GM19468 (cell line): ENCODE measurements around the gene ANO9.

Experiments
- ATAC-seq: cut with Tn5 transposase; IDR thresholded peaks from one replicate; pipeline ENCODE4 v1.9.1; 2021; ENCODE audit warnings: mild to moderate bottlenecking, moderate library complexity, moderate number of reproducible peaks; ENCODE audit not compliant: unreplicated experiment; ENCODE audit errors: extremely low read depth

Gene ANO9

GRCh38 chr11:441418-442274 is at the start of gene ANO9:
Gene ANO9 (minus strand): TSS chr11:442011. CDS start chr11:441926, 85 bp downstream.
- ATAC-seq: no peak

GRCh38 chr11:491358-491757 is 49.5 kb upstream of the ANO9 start:
- ATAC-seq: no peak

GRCh38 chr11:490930-491260 is 49.1 kb upstream of the ANO9 start:
- no peak for ATAC-seq

- ATAC-seq: no peak
Observed at GRCh38 chr11:490186-490929, 48.5 kb upstream of the ANO9 start.

GRCh38 chr11:489610-490185 is 47.9 kb upstream of the ANO9 start:
- ATAC-seq: no peak

GRCh38 chr11:488992-489391 is 47.2 kb upstream of the ANO9 start:
- ATAC-seq: no peak

GRCh38 chr11:488579-488978 is 46.8 kb upstream of the ANO9 start:
- ATAC-seq: no peak

GRCh38 chr11:488062-488461 is 46.3 kb upstream of the ANO9 start:
- ATAC-seq: no peak

GRCh38 chr11:487571-488021 is 45.8 kb upstream of the ANO9 start:
- ATAC-seq: no peak

- ATAC-seq: no peak
Observed at GRCh38 chr11:486189-486588, 44.4 kb upstream of the ANO9 start.

- no peak for ATAC-seq
Observed at GRCh38 chr11:484616-485015, 42.8 kb upstream of the ANO9 start.

- ATAC-seq: no peak
Observed at GRCh38 chr11:479311-479710, 37.5 kb upstream of the ANO9 start.

- ATAC-seq: no peak
Observed at GRCh38 chr11:477052-477715, 35.4 kb upstream of the ANO9 start.

- ATAC-seq: no peak
Observed at GRCh38 chr11:476416-476815, 34.6 kb upstream of the ANO9 start.

- no peak for ATAC-seq
Observed at GRCh38 chr11:475941-476340, 34.1 kb upstream of the ANO9 start.

- no peak for ATAC-seq
Observed at GRCh38 chr11:474914-475506, 33.2 kb upstream of the ANO9 start.

- no peak for ATAC-seq
Observed at GRCh38 chr11:473962-474785, 32.4 kb upstream of the ANO9 start.

- ATAC-seq: no peak
Observed at GRCh38 chr11:473415-473814, 31.6 kb upstream of the ANO9 start.

GRCh38 chr11:472816-473215 is 31.0 kb upstream of the ANO9 start:
- no peak for ATAC-seq
